Measurements from ENCODE around the gene APOD.

APOD gene

DNA sequence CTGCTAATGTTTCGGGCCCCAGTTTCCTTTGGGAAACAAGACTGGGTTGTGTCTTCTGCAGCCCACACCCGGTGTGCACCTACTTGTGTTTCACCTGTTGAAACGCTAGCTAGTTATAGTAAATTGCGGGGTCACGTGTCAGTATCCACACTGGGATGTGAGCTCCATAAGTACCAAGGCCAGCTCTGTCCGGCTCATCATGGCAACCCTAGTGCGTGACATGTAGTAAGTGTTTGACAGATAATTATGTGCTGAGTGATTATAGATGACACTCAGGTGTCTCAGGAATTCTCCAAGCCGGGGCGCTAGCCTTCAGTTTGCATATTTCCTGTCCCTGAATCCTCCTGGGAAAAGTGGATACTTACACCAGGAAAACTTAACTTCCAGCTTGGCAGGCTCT is 12.8 kb downstream of the APOD start:
- H3K27ac ChIP-seq = no peak overlapping the region
- no peak for TF ChIP-seq ZFX (IDR thresholded peaks at IDR 0.05; ENCODE audit: borderline replicate concordance)
- TF ChIP-seq, protein P1, sequence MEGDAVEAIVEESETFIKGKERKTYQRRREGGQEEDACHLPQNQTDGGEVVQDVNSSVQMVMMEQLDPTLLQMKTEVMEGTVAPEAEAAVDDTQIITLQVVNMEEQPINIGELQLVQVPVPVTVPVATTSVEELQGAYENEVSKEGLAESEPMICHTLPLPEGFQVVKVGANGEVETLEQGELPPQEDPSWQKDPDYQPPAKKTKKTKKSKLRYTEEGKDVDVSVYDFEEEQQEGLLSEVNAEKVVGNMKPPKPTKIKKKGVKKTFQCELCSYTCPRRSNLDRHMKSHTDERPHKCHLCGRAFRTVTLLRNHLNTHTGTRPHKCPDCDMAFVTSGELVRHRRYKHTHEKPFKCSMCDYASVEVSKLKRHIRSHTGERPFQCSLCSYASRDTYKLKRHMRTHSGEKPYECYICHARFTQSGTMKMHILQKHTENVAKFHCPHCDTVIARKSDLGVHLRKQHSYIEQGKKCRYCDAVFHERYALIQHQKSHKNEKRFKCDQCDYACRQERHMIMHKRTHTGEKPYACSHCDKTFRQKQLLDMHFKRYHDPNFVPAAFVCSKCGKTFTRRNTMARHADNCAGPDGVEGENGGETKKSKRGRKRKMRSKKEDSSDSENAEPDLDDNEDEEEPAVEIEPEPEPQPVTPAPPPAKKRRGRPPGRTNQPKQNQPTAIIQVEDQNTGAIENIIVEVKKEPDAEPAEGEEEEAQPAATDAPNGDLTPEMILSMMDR (IDR thresholded peaks at IDR 0.05) = no peak

DNA sequence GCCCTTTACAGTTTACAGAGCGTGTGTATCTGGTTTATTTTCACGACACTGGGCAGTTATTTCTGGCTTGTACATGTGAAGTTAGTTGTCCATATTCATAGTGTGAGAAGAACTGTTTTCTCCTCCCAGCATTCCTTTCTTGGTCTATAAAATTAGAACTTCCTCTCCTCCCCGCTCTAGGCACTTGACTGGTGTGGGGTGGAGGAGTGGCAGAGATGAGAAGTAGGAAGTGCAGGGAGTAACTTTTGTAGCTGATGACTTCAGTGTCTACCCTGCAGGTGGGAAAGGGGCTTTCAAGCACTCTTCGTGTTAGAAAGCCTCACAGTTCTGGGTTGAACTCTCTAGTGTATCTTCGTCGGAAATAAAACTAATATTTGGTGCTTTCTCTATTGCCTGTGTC is 13.4 kb downstream of the APOD start:
- H3K27ac ChIP-seq = no peak overlapping the region
- no peak for TF ChIP-seq ZFX (IDR thresholded peaks at IDR 0.05; ENCODE audit: borderline replicate concordance)
- TF ChIP-seq, protein P1 (IDR thresholded peaks at IDR 0.05) = no peak

DNA sequence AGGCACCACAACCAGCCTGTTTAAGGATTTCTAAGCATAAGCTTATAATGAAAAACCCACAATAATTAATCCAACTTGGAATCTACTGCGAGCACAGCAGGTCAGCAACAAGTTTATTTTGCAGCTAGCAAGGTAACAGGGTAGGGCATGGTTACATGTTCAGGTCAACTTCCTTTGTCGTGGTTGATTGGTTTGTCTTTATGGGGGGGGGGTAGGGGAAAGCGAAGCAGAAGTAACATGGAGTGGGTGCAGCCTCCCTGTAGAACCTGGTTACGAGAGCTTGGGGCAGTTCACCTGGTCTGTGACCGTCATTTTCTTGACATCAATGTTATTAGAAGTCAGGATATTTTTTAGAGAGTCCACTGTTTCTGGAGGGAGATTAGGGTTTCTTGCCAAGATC is 15.1 kb downstream of the APOD start:
- no peak overlapping the region for H3K27ac ChIP-seq
- TF ChIP-seq, protein P1 (IDR thresholded peaks at IDR 0.05) = no peak
- TF ChIP-seq ZFX (IDR thresholded peaks at IDR 0.05; ENCODE audit: borderline replicate concordance) = no peak

DNA sequence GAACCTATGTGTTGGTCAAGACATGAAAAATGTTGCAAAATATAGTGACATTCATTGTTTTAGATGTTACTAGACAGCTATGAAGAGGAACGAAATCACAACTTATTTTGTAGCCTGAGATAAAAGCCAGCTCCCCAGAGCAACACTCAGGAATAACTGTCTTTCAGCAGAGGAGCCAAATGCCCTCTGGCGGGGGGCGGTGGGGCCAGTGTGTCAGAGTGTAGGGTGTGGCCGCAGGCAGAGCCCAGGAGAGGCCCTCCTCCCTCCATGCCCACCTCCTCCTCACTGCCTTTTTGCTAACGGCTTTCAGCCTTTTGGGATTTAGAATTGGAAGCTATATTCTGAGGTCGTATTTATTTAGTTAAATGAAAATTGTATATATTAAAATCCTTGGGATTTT is 16.9 kb downstream of the APOD start:
- no peak overlapping the region for H3K27ac ChIP-seq
- TF ChIP-seq, protein P1 (IDR thresholded peaks at IDR 0.05) = no peak
- TF ChIP-seq ZFX (IDR thresholded peaks at IDR 0.05; ENCODE audit: borderline replicate concordance) = no peak

DNA sequence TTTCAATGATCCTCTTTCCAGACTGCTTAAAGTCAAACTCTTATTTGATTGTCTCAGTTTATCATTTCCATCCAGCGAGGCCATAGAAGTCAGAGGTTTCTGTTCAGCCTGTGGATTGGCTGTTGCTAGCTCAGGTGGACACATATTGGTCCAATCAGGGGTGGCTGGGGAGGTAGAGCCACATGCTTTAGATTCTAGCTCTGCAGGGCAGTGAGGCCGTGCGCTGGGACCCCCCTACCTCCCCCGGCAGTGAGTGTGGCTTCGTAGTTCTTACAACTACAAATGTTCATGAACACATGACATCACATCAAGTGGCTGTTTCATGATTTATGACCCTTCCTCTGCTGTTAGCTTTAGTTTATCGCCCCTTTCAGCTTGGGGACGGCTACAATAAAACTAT is 18.0 kb downstream of the APOD start:
- no peak overlapping the region for H3K27ac ChIP-seq
- TF ChIP-seq, protein P1 (IDR thresholded peaks at IDR 0.05) = no peak
- no peak for TF ChIP-seq ZFX (IDR thresholded peaks at IDR 0.05; ENCODE audit: borderline replicate concordance)

DNA sequence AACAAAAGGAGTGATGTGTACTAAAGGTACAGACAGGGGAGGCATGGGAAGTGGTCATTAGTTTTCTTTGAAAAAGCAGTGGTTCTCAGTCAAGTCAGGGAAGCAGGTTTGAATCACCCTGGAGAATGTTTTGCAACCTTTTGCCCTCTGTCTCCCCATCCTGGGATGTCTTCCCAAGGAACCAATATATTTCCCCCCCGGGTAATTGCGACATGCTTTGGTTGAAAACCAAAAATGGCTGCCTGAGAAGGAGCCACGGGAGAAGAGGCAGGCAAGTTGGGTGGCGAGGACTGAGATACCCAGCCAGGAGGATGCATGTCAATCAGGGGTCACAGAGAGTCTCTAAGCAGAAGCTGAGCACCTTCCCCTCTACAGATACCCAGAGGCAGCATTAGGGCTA is 20.4 kb downstream of the APOD start:
- H3K27ac ChIP-seq = no peak overlapping the region
- TF ChIP-seq, protein P1 (IDR thresholded peaks at IDR 0.05) = no peak
- no peak for TF ChIP-seq ZFX (IDR thresholded peaks at IDR 0.05; ENCODE audit: borderline replicate concordance)

DNA sequence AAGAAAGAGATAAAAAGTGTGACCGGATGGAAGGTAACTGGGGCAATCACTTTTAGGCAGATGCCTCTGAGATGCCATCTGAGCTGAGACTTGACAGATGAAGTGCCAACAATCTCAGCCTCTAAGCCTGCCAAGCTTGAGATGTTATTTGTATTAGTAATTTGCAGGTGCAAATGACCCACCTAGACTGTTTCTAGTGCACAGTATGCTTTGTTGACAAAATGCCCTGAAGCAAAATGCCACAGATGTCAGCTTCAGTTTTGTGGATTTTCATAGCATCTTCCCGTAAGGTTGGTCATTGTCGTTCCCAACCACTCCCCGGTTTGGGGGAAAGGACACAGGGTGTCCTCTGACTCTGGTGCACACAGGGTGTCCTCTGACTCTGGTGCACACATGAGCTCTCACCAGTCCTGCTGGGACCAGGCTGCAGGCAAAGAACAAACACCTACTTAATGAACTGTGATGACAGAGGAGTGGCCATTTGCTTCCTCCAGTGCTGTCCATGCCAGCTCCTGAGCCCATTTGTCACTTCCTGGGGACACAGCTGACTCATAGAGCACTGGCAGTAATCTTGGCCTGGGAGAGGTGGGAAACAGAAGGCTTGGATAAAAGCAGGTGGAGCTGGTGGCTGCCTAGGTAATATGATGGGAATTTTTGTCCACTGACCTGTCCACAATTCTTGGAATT is 23.9 kb downstream of the APOD start:
- TF ChIP-seq, protein P1 (IDR thresholded peaks at IDR 0.05) = no peak
- no peak for TF ChIP-seq ZFX (IDR thresholded peaks at IDR 0.05; ENCODE audit: borderline replicate concordance)
- H3K27ac ChIP-seq = no peak overlapping the region

Data from 22Rv1 (cell line).